K562 (cell line): ENCODE measurements around the gene CD34. TPM values are rescaled to one million over a fixed set of nuclear protein-coding genes. Genes with fewer than 3 reads are reported as not detected.

Experiments used
- ATAC-seq: fragments of 200-7000 bp; cut with Tn5 transposase; 3 replicates; pipeline ENCODE4 v1.9.1; 2020; ENCODE audit warnings: moderate library complexity
- BruUV-seq: library from RNA; stranded (reverse); fragments of 400-500 nt; replicated peaks from 2 replicates; lab custom pipeline; 2021; lab: Mats Ljungman, UMichigan
- CTCF ChIA-PET: fragments of 300-600 bp; formaldehyde crosslinking; extraction: SDS; loops from one replicate; lab custom pipeline; 2021; ENCODE audit warnings: low intra/inter-chr PET ratio; lab: Yijun Ruan, JAX
- POLR2A ChIA-PET: fragments of 300-600, 350-650 bp; sonication (Branson Sonifier 250); formaldehyde crosslinking; extraction: SDS; loops from one replicate; lab custom pipeline; 2021; ENCODE audit warnings: antibody characterized with exemption, inconsistent platforms; lab: Yijun Ruan, JAX
- DNase-seq, 4 experiments: peaks; one replicate each; pipeline versions ENCODE4 v3.0.0 to v3.0.0-alpha.2; 2011 to 2018; ENCODE audit warnings: low spot score in 3 of 4, mixed read lengths in 3 of 4; ENCODE audit errors: extremely low read depth in 1 of 4
- FAIRE-seq: peaks from 2 replicates; lab custom pipeline; 2011; peaks lifted over from hg19 to GRCh38; lab: Jason Lieb, UNC
- H2AFZ ChIP-seq: 2 replicates; pipeline ENCODE4 v1.6.0; 2011; ENCODE audit warnings: low read depth, low read length, control low read depth, inconsistent platforms
- H3K27ac ChIP-seq: fragments of 200-600 bp; 3 replicates; pipeline ENCODE4 v1.8.0; 2011; ENCODE audit warnings: low read depth, mild to moderate bottlenecking, control low read depth, inconsistent platforms, low read length, moderate library complexity, mixed read lengths; ENCODE audit errors: extremely low read depth
- H3K27me3 ChIP-seq, 2 experiments: fragments of 300-600 bp in 1 of 2; 2 replicates in 1 of 2; 3 replicates in 1 of 2; pipeline versions ENCODE4 v1.6.0 to v1.8.0; 2011; ENCODE audit warnings: inconsistent platforms in 2 of 2, low read length in 2 of 2, mild to moderate bottlenecking in 1 of 2, mixed read lengths in 1 of 2, moderate library complexity in 1 of 2; ENCODE audit not compliant: control insufficient read depth in 2 of 2, insufficient read depth in 2 of 2
- H3K36me3 ChIP-seq: fragments of 300-600 bp; 3 replicates; pipeline ENCODE4 v1.8.0; 2011; ENCODE audit warnings: mild to moderate bottlenecking, low read length, inconsistent platforms; ENCODE audit not compliant: control insufficient read depth, insufficient read depth
- H3K4me1 ChIP-seq, 2 experiments: fragments of 200-600 bp in 1 of 2; replicated peaks in 1 of 2; 2 replicates in 1 of 2; 3 replicates in 1 of 2; pipeline versions ENCODE4 v1.5.1 to v1.8.0; 2011; ENCODE audit warnings: inconsistent platforms in 2 of 2, low read length in 2 of 2, mild to moderate bottlenecking in 1 of 2, mixed read lengths in 1 of 2, moderate library complexity in 1 of 2; ENCODE audit not compliant: control insufficient read depth in 2 of 2, insufficient read depth in 2 of 2
- H3K4me2 ChIP-seq: 2 replicates; pipeline ENCODE4 v1.6.1; 2011; ENCODE audit warnings: low read length, control low read depth, inconsistent platforms, mixed read lengths; ENCODE audit not compliant: insufficient read depth
- H3K4me3 ChIP-seq: fragments of 200-600 bp; sonication (generic), shearing (Covaris generic); 2 replicates; pipeline ENCODE4 v1.5.1; 2016; ENCODE audit warnings: control low read depth, inconsistent platforms
- H3K79me2 ChIP-seq: fragments of 200-600 bp; 3 replicates; pipeline ENCODE4 v1.8.0; 2011; ENCODE audit warnings: low read length, inconsistent platforms; ENCODE audit not compliant: control insufficient read depth, insufficient read depth
- H3K9ac ChIP-seq, 2 experiments: 2 replicates each; pipeline versions ENCODE4 v1.6.0 to v1.6.1; 2011; ENCODE audit warnings: low read depth in 2 of 2, low read length in 2 of 2, control low read depth in 1 of 2, inconsistent platforms in 1 of 2, mild to moderate bottlenecking in 1 of 2, mixed read lengths in 1 of 2; ENCODE audit not compliant: insufficient read depth in 1 of 2
- H3K9me1 ChIP-seq: one replicate; pipeline ENCODE4 v1.6.0; 2011; ENCODE audit warnings: inconsistent platforms, mild to moderate bottlenecking, low read length, moderate library complexity; ENCODE audit not compliant: control insufficient read depth, insufficient read depth
- H3K9me3 ChIP-seq: replicated peaks from 2 replicates; pipeline ENCODE4 v1.5.1; 2011; ENCODE audit warnings: low read depth, low read length, inconsistent platforms; ENCODE audit not compliant: control insufficient read depth, insufficient read depth
- H4K20me1 ChIP-seq: replicated peaks from 2 replicates; pipeline ENCODE4 v1.6.1; 2011; ENCODE audit warnings: low read length, inconsistent platforms, mixed read lengths; ENCODE audit not compliant: control insufficient read depth, insufficient read depth
- BRCA1 ChIP-seq, 2 experiments: fragments of 450-650 bp in 1 of 2; sonication (generic) in 1 of 2; formaldehyde crosslinking in 1 of 2; IDR thresholded peaks; 2 replicates each; pipeline versions ENCODE4 v1.5.0 to v1.6.1; 2017 to 2020; ENCODE audit warnings: mild to moderate bottlenecking in 1 of 2, missing genetic modification reagents in 1 of 2
- HDGF ChIP-seq: fragments of 450-650 bp; IDR thresholded peaks from 2 replicates; pipeline ENCODE4 v1.6.1; 2016
- HSF4 ChIP-seq: fragments of 250-450 bp; sonication (Bioruptor Pico); IDR thresholded peaks from 2 replicates; pipeline ENCODE4 v2.1.2; 2022; ENCODE audit warnings: mild to moderate bottlenecking, moderate library complexity, borderline replicate concordance
- KDM2B ChIP-seq: fragments of 250-450 bp; sonication (Bioruptor Pico); IDR thresholded peaks from 2 replicates; pipeline ENCODE4 v1.8.0; 2021; ENCODE audit warnings: mild to moderate bottlenecking, moderate library complexity
- MEF2D ChIP-seq: conservative IDR thresholded peaks from 2 replicates; pipeline ENCODE4 v1.6.1; 2016; ENCODE audit warnings: low read depth, missing genetic modification characterization, missing compliant biosample characterization
- MGA ChIP-seq: fragments of 450-650 bp; IDR thresholded peaks from 2 replicates; pipeline ENCODE4 v1.6.1; 2016; ENCODE audit warnings: mild to moderate bottlenecking, moderate library complexity
- NCOR1 ChIP-seq: fragments of 450-650 bp; IDR thresholded peaks from 2 replicates; pipeline ENCODE4 v1.6.1; 2016; ENCODE audit warnings: mild to moderate bottlenecking, moderate library complexity
- NFXL1 ChIP-seq: fragments of 450-650 bp; formaldehyde crosslinking; IDR thresholded peaks from 2 replicates; pipeline ENCODE4 v1.4.0; 2021; ENCODE audit warnings: mild to moderate bottlenecking
- PTTG1 ChIP-seq: fragments of 450-650 bp; IDR thresholded peaks from 2 replicates; pipeline ENCODE4 v1.6.1; 2016; ENCODE audit warnings: low read depth, mild to moderate bottlenecking, missing genetic modification characterization, missing compliant biosample characterization
- SP2 ChIP-seq: IDR thresholded peaks from 2 replicates; pipeline ENCODE4 v1.6.1; 2011; ENCODE audit warnings: mild to moderate bottlenecking, low read depth, low read length, moderate library complexity; ENCODE audit not compliant: poor library complexity, severe bottlenecking; ENCODE audit errors: extremely low read depth
- ZNF311 ChIP-seq: fragments of 250-450 bp; sonication (Bioruptor Pico); IDR thresholded peaks from 2 replicates; pipeline ENCODE4 v1.4.0; 2020; ENCODE audit warnings: mild to moderate bottlenecking, moderate library complexity
- ZNF668 ChIP-seq: fragments of 250-450 bp; sonication (Bioruptor Pico); IDR thresholded peaks from 2 replicates; pipeline ENCODE4 v1.8.0; 2022; ENCODE audit warnings: mild to moderate bottlenecking, inconsistent platforms
- WGBS: fragments of 100-300 bp; shearing (Covaris generic); methylation state at CpG from one replicate; pipeline ENCODE4 v1.1.6; 2016; ENCODE audit warnings: low coverage, mixed read lengths; ENCODE audit not compliant: insufficient coverage; ENCODE audit errors: missing lambda C conversion rate; 5-methylcytosine and 5-hydroxymethylcytosine counted together
- in situ Hi-C: fragments of 300-500 bp; cut with MboI; formaldehyde crosslinking; loops from 4 replicates; pipeline ENCODE4 v1.15.0; 2018; ENCODE audit warnings: inconsistent platforms, mixed read lengths
- intact Hi-C: fragments of 100-400 bp; cut with micrococcal nuclease; formaldehyde crosslinking; loops from 2 replicates; pipeline ENCODE4 v1.14.2; 2022
- polyA plus RNA-seq, 8 experiments: library from polyadenylated mRNA; depleted of rRNA in 4 of 8; stranded (reverse) in 5 of 8; unstranded in 3 of 8; fragments of >200 nt; fragmentation: Nextera tagmentation in 2 of 8; fragmentation: Illumina TruSeq in 1 of 8; extraction: Ambion mirVana in 2 of 8; extraction: Trizol in 1 of 8; gene quantifications; 2 replicates each; pipeline versions ENCODE4 v1.2.1 to v1.2.3, GENCODE V29; 2011 to 2014; ENCODE audit warnings: inconsistent platforms in 1 of 8, missing spikeins in 1 of 8
- total RNA-seq, 7 experiments: library from RNA; depleted of rRNA in 6 of 7; stranded (reverse); fragments of >200 nt in 6 of 7; fragmentation: Illumina TruSeq in 2 of 7; extraction: Trizol in 2 of 7; gene quantifications; 2 replicates each; pipeline versions ENCODE4 v1.2.1 to v1.2.3, GENCODE V29; 2011 to 2021; ENCODE audit warnings: low replicate concordance in 1 of 7

CD34 gene
- total and polyA plus RNA-seq, 9 of the 15 experiments (the other 6 are each of a cell fraction or from before 2014, with no cell fraction given): not detected

- H3K9me1 ChIP-seq: no peaks in the 10 kb centered on the region
- H3K27me3 ChIP-seq: no peaks in the 10 kb centered on the region
- H3K4me3 ChIP-seq: no peak overlapping the region
- ChIA-PET CTCF (no interaction called here), POLR2A (interaction anchor here (0.6 to 2.1 kb wide), 8 partner anchors 9 to 803 kb away, joined by 3 to 9 read pairs (median 4); no protein-coding TSS in a partner anchor)
- H4K20me1 ChIP-seq: no peaks in the 10 kb centered on the region
- H3K36me3 ChIP-seq: no peaks in the 10 kb centered on the region
- FAIRE-seq (no peak), ATAC-seq (no peak), DNase-seq (no peak)
- H3K4me2 ChIP-seq: no peak overlapping the region
- peaks cover 26 to 51% of the 10 kb centered on the region in 2 experiments for H3K4me1 ChIP-seq
- no peak overlapping the region for H3K27ac ChIP-seq
- peaks cover 7% of the 10 kb centered on the region; the same call in 1 of the 3 replicates for H3K79me2 ChIP-seq
- in situ Hi-C loops (no loop called here), intact Hi-C loops (no loop called here)
- no peaks in the 10 kb centered on the region for H3K9me3 ChIP-seq
- H3K9ac ChIP-seq: no peak overlapping the region
- 68% methylated on average over 7 of the region's 7 CpGs for WGBS
- H2AFZ ChIP-seq: no peak overlapping the region
- no TSS peak for BruUV-seq
- TF ChIP-seq NCOR1 (no peak), MGA (no peak), HSF4 (no peak), ZNF668 (CRISPR knock-in tag) (no peak), NFXL1 (CRISPR knock-in tag) (no peak), KDM2B (CRISPR knock-in tag) (no peak), MEF2D (tag) (no peak), ZNF311 (CRISPR knock-in tag) (no peak), BRCA1 (IDR thresholded peaks at IDR 0.05) (no peak), BRCA1 (CRISPR knock-in tag; IDR thresholded peaks at IDR 0.05) (no peak), PTTG1 (no peak), HDGF (no peak), SP2 (no peak)
These were observed 76.8 kb downstream of the CD34 start for GRCh38 chr1:207833956-207834660.
